GM21576 (cell line): ENCODE measurements around the gene IFNK.

Experiments used
- ATAC-seq: cut with Tn5 transposase; IDR thresholded peaks from one replicate; pipeline ENCODE4 v1.9.1; 2021; ENCODE audit warnings: mild to moderate bottlenecking, moderate library complexity; ENCODE audit not compliant: unreplicated experiment

Gene IFNK

DNA sequence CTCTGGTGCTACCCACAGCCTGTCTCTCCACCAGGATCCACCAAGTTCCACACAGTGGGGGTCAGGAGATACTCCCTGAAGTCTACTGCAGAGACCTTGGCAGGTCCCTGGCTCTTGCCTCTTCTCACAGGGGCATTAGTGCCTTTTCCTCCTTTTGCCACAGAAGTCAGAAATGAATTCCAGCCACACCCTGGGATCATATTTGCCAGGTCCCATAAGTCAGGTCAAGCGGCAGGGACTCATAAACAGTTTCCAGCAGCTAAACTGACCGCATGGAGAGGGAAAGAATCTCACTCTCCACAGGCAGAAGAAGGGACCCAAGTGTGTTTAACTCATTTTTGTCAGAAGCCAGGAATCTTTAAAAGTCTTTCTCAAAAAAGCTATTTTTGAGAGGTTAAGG lies 13.3 kb upstream of the IFNK start:
- no peak for ATAC-seq

DNA sequence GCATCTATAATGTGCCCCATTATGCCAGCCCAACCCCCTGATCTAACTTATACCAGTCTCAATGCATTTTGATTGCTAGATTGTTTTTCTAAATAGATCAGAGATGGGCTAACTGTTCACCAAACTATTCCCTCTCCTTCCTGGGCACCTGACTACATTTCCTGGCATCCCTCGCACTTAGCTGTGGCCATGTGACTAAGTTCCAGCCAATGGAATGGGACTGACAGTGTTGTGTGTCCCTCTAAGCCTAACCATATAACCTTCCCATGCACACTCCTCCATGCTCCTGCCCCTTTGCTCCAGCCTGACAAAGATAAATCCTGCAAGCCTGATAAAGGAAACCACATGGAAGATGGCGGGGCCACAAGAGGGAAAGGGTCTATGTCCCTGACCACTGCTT lies 12.3 kb upstream of the IFNK start:
- no peak for ATAC-seq

DNA sequence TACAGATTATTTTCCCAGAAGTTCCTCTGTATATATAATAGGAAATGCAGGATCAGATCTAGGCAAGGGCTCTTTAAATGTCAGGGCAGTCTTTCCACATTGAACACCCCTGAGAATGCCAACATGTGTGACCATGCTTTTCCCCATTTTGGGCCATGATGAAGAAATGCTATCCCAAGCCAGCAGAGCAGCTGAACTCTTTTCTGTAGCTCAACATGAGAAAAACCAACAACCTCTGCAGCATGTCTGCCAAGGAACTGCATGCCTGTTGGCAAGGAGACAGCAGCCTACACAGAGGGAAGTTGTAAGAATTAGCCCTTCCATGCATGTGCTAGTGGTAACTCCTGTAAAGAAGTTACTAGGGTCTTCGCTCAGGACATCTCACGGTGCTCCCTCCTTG lies 9.5 kb upstream of the IFNK start:
- ATAC-seq: no peak

DNA sequence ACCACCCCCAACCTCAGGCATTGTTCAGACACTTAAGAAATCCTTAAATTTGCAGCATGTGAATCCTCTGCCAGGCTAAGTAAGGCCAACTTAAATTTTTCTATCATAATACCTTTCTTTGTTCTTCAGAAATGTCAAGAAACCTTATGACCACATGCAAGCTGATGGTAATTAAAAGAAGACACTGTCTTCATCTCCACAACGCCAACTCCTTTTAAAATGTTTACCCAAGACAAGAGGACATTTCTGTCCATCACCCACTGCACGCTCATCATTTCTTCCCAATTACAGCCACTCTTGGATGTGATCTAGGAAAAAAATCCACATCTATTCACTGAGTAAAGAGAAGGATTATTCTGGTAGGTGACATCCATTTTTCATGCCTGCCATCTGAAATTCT lies 6.1 kb upstream of the IFNK start:
- ATAC-seq: no peak

DNA sequence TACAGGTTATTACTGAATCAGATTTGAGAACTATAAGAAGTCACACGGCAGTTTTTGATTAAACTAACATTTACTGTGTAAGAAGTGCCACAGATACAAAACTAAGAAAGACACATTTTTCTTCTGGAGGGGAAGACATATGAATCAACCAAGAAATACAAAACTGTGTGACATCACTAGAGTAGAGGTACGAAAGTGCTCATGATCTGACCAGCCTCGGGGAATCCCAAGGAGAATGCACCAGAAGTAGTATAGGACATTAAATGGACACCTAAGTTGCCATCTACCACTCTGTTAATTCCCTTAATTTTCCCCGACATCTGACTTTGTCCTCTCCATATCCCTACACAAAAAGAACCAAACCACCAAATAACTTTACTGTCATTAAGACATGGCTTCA lies 5.3 kb upstream of the IFNK start:
- ATAC-seq: no peak

DNA sequence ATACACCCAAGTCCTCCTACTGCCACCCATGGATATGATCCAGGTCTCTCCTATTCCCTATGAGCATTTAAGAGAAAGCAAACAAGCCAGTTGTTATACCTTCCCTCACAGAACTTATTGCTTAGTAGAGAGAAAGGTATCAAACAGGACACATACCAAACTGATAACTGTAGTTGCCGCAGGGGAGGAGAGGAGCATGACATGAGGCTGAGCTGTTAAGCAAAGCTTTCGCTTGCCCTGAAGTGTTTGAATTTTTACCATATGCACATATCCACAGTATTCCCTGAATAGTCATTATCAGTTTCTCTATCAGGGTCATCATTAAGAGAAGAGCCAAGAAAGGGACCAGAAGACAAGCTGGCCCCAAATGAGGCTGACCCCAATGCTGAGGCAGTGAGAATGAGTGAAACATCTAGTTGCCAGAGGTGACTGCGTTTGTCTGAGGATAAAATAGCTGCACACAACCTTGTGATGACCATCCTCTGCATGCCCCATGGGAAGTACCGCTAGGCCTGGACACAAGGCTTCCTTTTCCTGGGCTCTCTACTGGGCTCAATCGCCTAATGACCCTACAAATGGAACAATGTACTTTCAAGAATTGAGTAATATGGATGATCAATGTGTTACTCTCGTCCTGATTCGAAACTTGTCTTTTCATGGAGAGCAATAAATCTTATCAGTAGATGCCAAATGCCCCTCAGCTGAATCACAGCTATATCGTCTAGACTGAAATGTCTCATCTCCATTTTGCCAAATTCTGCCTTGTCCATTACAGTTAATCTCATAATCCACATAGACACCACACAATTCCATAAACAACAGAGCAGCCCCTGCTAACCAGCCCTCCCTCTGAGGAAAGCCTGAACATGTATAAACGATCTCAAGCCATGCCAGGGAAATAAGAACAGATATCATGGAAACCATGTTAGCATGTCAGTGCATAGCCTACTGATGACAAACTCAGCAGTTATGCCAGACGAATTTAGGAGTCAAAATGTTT lies 4.3 kb upstream of the IFNK start:
- no peak for ATAC-seq

DNA sequence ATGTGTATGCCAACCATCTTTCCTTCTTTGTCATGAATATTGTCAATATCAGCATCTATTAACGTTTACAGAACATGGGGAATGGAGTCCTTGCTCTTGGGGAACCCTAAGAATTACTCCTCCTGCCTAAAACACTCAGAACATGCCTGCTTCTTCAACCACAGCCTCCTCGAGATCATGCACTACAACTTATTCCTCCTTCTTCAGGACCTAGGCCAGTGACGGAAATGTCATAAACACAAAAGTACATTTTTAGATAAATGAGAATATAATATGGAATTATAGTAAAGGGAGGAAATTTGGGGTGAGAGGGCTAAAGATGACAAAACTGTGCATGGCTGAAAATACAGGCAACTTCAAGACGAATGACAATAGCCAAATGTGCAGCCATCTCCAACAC lies 3.1 kb upstream of the IFNK start:
- no peak for ATAC-seq

DNA sequence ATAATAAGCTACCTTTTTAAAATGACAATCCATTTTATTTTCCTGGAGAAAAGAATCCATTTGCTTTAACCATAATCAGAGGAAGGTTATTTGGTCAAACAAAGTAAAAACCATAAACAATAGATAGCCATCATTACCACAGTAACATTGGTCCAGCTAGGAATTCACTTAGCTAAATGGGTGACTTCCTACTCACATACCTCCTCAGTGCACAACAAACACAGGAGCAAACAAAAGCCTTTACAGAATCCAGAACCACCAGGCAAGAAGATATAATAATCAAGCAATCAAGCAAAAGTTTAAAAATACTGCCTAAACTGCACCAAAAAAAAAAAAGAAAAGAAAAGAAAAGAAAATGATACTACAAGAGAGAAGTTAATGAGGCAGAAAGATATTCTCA lies 949 bp upstream of the IFNK start:
- ATAC-seq: no peak

DNA sequence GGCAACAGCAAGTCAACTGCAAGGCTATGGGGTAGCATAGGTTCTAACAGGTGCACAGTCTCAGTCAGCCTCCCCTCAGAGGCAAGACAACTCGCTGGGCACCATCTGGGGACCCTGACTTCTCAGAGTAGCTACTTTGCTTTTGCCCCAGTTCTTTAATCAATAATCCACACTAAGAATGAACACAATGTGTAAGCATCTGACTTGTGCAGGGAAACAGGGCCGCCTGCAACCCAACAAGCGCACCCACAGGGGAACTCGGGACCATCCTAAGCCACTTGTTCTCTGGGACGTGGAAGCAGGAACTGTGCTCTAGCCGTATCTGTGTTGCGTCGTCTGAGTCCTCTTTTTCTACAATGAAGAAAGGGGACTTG lies 3.6 kb downstream of the IFNK start:
- ATAC-seq: no peak

DNA sequence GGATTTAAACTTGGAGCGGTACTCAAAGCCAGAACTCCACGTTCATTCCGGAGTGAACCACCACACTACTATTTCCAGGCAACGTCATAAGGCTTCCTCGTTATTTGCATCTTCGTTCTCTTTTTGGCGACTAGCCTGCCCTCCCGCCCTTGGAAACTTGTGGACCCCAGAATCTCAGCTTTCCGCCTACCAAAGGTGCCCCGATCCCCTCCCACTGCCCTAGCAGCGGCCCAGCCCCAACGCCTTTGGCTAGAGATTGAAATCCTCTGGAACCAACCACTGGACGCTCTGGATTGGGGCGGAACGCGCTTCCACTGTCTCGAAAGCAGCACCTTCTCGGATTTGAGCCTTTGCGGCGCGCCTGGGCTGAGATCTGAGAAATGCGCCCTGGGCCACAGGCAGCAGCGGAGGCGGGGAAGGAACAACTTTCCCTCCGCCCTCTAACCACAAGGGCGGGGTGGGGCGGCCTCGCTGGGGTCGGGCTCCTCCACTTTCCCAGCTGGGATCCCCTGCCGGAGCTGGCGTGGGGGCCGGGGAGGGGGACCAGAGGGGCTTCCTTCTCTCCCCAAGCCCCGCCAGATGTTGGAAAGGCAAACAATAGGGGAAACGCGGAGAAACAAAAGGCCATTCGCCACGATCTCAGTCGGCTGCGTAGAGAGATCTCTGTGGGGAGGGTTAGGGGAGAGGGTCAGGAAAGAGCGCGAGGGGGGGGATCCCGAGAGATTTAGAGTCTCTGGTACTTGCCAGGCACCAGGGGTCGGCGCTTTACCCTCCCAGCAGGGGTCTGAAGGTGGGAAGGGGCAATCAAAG lies 4.2 kb downstream of the IFNK start:
- peak; percentile 54 for ATAC-seq

DNA sequence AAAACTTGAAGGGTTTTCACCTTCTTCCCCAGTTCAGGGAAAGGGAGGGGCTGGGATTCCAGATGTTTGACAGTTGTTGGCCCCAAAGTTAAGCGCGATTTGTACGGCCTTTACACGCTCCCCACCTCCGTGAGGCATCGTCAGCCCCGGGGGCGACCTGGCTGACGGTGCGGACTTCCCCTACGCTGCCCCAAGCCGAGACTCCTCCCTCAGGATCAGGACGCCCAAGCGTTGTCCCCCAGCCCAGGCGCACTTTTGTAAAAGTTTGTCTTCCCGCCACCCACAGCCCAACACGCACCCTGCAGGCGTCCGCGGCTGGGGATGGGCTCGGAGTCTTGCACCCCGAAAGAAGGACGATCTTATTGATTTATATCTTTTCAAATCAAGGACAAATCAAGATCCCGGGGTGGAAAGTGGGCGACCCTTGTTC lies 4.8 kb downstream of the IFNK start:
- ATAC-seq: peak; percentile 39

DNA sequence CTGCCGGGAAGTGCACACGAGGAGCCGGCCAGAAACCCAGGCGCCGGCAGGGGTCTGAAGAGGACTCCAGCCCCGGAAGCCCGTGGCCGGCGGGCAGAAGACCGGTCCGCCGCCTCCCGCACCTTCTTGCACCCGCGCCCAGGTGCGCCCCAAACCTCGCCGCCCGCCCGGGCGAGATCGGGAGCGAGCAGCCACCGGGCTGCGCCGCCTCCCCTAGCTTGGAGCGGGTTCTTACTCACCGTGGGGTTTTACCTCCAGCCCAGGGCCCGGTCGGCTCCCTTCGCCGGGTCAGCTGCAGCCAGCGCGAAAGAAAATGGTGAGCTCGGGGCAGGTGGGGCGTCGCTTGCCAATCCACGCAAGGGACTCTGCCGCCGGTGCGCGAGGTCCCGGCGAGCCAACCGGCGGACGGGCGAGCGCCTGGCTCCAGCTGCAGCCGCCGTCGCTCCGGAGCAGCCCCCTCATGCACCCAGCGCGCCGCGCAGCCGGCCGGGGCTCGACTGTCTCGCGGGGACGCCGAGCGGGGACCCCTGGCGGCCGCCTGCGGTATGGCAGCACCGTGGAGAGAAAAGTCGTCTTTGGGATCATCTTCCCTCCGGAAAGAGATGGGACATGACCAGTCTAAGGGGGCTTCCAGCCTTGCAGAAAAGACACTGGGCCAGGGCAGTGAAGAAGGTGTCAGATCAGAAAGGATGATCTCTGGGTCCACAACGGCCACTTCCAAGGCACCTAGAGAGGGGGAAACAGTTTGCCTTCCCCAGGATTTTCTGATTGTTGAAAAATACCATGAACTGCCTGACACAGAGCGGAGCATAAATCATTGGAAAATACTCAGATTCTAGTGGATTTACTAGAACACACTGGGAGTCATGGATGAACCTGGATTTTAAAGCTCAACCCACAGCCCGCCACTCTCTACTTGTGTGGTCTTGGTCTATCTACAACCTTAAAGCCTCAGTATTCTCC lies 5.5 kb downstream of the IFNK start, which contains the start of gene MOB3B:
TSS of gene MOB3B (minus strand) at position 499 of the 963 bp plus-strand sequence. CDS start 74,264 bp downstream, outside the sequence.
- ATAC-seq: peak; percentile 77

DNA sequence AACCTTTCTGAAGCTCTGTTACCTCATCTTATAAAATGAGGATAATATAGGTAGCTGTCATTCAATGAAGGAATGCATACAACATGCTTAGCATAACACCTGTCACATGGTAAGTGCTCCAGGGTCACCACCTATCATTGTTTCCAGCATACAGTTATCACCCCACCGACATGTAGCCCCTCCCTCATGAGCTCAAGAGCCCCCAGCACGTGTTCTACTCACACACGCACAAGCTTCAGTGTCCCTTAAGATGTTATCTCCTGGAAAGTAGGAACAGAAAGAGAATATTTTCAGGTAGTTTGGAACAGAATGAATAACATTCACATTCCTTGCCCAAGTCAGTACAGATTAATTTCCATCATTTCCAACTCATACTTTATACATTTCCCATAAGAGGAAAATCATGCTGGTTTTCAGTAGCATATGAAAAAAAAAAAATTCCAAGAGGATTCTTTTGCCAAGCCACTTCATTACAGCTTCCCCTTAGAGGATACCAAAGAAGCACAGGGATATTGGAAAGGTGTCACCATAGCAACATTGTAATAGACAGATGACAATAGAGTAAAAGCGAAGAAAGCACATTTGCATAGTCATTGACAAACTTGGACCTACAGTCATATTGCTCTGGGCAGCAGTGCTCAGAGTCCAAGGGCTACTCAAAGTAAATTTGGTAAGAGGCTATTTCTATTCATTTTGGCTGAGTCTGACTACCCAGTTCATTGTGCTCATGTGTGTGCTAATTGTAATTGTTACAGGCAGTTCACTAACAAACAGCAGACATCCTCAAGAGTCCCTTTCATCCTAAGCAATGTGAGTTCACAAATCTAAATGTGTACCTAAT lies 7.0 kb downstream of the IFNK start:
- no peak for ATAC-seq

DNA sequence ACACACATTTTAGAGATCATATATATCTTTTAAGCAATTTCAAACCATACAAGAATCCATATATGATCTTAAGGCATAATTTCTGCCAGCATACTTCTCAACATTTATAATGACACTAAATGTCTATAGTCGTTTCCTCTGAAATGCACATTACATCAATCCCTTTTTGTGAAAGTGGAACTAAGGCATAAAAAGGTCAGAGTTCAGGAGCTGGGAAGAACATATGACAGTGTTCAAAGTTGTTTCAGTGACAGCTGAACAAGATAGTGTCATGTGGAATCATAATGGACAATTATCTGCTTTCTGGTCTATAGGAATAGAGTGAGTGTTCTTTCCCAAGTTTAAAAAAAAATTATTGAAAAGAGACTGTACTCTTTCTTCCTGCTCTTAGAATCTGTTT lies 8.0 kb downstream of the IFNK start:
- no peak for ATAC-seq

DNA sequence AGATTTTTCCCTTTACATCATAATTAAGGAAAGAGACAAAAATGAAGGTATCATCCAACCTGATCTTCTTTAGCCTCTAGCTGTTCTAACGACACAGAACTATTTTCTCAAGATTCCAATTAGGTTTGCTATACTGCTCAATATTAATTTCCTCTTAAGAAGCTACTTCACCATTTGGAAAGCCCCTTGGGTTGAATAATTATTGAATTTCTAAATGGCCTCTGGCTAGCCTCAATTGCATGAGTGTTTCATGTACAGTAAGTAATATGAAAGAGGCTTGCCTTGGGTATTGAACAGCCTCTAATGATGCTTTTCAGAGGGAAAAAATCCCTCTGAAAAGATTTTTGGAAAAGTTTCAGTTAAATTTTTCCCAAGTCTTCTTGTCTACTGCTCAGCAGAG lies 9.2 kb downstream of the IFNK start:
- no peak for ATAC-seq

DNA sequence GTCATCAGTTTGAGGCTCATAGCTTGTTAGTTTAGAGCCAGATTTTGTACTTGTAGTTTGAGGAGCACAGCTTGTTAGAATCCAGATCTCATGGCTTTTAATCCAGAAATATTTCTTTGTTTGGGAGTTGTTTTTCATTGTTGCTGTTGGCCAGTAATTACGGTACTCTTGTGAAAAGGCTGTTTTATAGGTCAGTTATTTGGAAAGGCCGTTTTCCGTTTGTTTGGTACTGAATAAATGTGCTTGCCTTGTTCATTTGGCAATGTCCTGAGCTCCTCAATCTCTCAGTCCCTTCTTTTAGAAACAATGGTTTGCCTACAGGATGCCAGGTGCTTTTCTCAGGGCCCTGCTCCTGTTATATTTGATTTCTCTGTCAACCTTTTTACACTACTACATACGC lies 10.0 kb downstream of the IFNK start:
- ATAC-seq: no peak

DNA sequence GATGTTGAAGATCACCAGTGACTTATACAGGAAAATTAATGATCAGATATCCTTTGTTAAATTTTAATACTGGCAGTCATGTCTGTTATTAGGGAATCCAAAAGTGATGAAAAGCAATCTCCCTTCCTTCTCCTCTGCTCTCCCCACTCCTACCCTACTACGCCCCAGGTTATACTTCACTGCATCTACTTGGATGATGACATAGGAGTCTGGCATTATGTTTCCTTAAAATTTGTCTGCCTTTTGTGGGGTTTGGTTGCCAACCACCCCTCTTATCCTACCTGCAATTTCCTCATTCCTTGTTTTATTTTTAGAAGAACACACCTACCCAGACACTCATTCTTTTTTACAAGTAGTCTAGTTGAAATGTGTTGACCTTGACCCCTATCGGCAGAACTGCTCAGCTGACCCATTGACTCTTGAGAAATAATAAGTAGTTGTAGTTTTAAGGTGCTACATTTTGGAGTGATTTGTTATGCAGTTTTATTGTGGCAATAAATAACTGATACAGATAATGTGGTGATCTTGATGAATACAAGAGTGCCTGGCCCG lies 10.6 kb downstream of the IFNK start:
- ATAC-seq: no peak

DNA sequence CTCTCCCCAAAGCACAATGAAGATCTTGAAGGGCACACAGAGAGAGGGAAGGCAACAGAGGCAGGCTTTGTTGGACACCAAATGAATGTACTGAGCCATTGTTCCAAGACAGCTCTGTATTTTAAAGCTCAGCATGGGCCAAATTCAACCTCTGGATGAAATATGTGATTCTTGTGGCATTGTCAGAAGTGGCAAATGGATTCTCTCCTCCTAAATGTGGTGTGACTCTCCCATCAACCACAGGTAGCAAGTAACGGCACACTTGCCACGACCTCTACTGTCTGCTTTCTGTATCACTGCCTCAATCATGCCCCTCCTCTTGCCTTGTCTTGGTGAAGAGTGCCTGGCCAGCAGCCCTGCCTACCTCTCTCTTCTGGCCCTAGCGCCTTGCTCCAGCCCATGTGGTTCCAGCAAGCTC lies 11.6 kb downstream of the IFNK start:
- no peak for ATAC-seq

DNA sequence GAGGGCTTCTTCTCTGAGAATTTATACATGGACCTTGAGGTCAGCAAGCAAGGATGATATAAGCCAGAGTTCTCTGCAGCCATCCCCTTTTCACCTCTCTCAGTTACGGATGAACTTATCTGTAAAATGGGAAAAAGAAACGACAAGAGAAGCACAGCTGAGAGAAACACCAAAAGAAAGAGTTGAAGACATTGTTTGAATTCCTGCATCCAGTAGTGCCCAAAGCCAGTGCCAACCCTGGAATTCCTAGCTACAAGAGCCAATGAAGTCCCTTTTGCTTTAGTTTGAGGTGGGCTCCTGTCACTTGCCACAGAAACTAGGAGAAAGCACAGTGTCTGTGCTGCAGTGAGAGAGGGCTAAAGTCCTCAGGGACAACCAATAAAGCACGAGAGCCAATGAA lies 12.1 kb downstream of the IFNK start:
- ATAC-seq: no peak
